Measurements from ENCODE around the gene SEPTIN5. TPM values are rescaled to one million over a fixed set of nuclear protein-coding genes. Genes with fewer than 3 reads are reported as not detected.
"Not testable (repeated sequence)": the region's sequence is repeated elsewhere in the genome, so short reads cannot be mapped to it uniquely, and the experiment has no call there.

SEPTIN5 gene
- total RNA-seq, 1 experiment from 2014 or later = 36.0 TPM

DNA sequence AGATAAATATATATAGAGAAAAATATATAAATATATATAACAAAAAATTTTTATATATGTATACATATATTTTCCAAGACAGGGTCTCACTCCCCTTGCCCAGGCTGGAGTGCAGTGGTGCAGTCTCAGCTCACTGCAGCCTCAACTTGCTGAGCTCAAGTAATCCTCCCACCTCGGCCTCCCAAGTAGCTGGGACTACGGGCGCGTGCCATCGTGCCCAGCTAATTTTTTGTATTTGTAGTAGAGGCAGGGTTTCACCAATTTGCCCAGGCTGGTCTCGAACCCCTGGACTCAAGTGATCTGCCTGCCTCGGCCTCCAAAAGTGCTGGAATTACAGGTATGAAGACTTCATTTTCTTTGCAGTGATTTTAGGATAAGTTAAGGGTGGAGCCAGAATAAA lies 38.9 kb upstream of the SEPTIN5 start:
- Histone ChIP-seq H3K4me3 (ENCODE audit: insufficient read depth, low read depth, low read length) (no peak overlapping the region), H3K27me3 (ENCODE audit: control insufficient read depth, insufficient read depth, low read length) (no peaks in the 10 kb centered on the region), H3K36me3 (replicated peaks; ENCODE audit: control insufficient read depth, insufficient read depth, low read length) (no peaks in the 10 kb centered on the region)
- no peak for DNase-seq

- DNase-seq; H3K27me3 ChIP-seq (ENCODE audit: control insufficient read depth, insufficient read depth, low read length); H3K36me3 ChIP-seq (replicated peaks; ENCODE audit: control insufficient read depth, insufficient read depth, low read length); H3K4me3 ChIP-seq (ENCODE audit: insufficient read depth, low read depth, low read length): not testable (repeated sequence)
Observed at GRCh38 chr22:19676437-19676836, 37.9 kb upstream of the SEPTIN5 start.

- no peak for DNase-seq
- no peak overlapping the region for H3K4me3 ChIP-seq (ENCODE audit: insufficient read depth, low read depth, low read length)
Observed at GRCh38 chr22:19678949-19679521, 35.3 kb upstream of the SEPTIN5 start.

DNA sequence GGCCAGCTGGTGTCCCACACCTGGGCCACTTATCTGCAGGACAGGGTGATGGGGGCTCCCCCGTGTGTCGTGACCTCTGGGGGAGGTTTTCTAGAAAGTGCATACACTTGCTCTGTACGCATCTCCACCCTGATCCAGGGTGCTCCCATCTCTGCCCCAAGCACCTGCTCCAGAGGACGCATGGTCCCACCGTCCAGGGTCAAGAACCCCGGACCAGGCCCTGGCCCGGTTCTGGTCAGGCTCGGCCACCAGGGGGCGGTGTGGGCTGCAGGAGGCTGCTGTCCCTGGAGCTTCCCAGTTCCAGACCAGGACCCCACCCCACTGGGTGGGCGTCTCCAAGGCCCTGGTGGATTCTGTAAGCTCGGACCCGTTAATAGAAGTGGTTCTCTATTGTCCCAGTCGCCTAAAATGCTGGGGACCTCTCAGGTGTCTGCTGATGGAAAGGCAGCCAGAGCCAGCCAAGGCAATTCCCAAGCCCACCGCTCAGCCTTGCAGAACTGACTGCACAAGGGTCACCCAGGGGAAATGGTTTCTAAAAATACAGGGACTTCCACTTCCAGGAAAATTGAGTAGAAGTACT lies 34.7 kb upstream of the SEPTIN5 start:
- no peak overlapping the region for H3K4me3 ChIP-seq (ENCODE audit: insufficient read depth, low read depth, low read length)
- no peaks in the 10 kb centered on the region for H3K36me3 ChIP-seq (replicated peaks; ENCODE audit: control insufficient read depth, insufficient read depth, low read length)
- no peaks in the 10 kb centered on the region for H3K27me3 ChIP-seq (ENCODE audit: control insufficient read depth, insufficient read depth, low read length)
- DNase-seq = peak; percentile 92

More at GRCh38 chr22:19678949-19679521, 35.3 kb upstream of the SEPTIN5 start:
- no peaks in the 10 kb centered on the region for H3K36me3 ChIP-seq (replicated peaks; ENCODE audit: control insufficient read depth, insufficient read depth, low read length)
- H3K27me3 ChIP-seq (ENCODE audit: control insufficient read depth, insufficient read depth, low read length) = no peaks in the 10 kb centered on the region

- H3K4me3 ChIP-seq (ENCODE audit: insufficient read depth, low read depth, low read length) = no peak overlapping the region
- no peaks in the 10 kb centered on the region for H3K27me3 ChIP-seq (ENCODE audit: control insufficient read depth, insufficient read depth, low read length)
- DNase-seq = no peak
- no peaks in the 10 kb centered on the region for H3K36me3 ChIP-seq (replicated peaks; ENCODE audit: control insufficient read depth, insufficient read depth, low read length)
Observed at GRCh38 chr22:19680287-19680881, 33.9 kb upstream of the SEPTIN5 start.

DNA sequence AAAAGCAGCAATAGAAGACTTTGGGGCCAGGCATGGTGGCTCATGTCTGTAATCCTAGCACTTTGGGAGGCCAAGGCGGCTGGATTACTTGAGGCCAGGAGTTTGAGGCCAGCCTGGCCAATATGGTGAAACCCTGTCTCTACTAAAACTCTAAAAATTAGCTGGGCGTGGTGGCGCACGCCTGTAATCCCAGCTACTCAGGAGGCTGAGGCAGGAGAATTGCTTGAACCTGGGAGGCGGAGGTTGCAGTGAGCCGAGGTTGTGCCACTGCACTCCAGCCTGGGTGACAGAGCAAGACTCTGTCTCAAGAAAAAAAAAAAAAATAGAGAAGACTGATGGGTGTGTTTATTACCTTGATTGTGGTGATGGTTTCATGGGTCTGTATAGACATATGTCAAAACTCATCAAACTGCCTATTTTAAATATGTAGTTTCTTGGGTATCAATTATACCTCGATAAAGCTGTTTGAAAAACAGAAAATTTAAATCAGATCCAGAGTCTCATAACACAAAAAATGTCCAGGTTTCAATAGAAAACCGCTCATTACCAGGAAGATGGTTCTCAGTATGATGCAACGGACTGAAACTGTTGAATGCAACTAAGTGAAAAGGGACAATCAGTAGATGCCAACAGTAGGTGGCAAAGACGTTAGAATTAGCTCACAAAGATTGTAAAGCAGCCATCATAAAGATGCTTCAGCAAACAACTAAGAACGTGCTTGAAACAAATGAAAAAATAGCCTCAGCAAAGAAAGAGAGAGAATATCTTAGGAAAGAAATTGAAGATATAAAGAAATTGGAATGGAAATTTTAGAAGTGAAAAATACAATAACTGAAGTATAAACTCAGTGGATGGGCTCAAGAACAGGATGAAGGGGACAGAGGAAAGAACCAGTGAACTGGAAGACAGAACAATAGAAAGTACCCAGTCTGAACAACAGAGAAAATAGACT lies 33.1 kb upstream of the SEPTIN5 start:
- Histone ChIP-seq H3K27me3 (ENCODE audit: control insufficient read depth, insufficient read depth, low read length) (no peaks in the 10 kb centered on the region), H3K4me3 (ENCODE audit: insufficient read depth, low read depth, low read length) (no peak overlapping the region), H3K36me3 (replicated peaks; ENCODE audit: control insufficient read depth, insufficient read depth, low read length) (no peaks in the 10 kb centered on the region)
- DNase-seq = no peak

- Histone ChIP-seq H3K4me3 (ENCODE audit: insufficient read depth, low read depth, low read length) (no peak overlapping the region), H3K27me3 (ENCODE audit: control insufficient read depth, insufficient read depth, low read length) (no peaks in the 10 kb centered on the region), H3K36me3 (replicated peaks; ENCODE audit: control insufficient read depth, insufficient read depth, low read length) (no peaks in the 10 kb centered on the region)
- DNase-seq = no peak
Observed at GRCh38 chr22:19681863-19682245, 32.4 kb upstream of the SEPTIN5 start.

DNA sequence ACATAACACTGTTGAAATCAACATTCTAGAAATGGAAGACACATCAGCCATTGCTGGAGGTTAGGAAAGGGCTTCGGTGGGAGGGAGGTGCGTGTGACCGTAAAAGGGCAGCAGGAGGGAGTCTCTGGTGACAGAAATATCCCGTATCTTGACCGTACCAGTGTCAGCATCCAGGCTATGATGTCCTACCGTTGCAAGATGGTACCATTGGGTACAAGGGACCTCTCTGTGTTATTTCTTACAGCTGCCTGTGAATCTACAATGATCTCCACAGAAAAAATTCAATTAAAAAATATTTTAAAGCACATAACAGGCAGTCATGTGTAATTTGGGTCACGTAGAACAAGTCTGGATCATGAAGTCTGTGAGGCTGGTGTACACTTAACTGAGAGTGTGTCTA lies 27.4 kb upstream of the SEPTIN5 start:
- no peak for DNase-seq
- H3K4me3 ChIP-seq (ENCODE audit: insufficient read depth, low read depth, low read length) = no peak overlapping the region
- H3K27me3 ChIP-seq (ENCODE audit: control insufficient read depth, insufficient read depth, low read length) = no peaks in the 10 kb centered on the region
- no peaks in the 10 kb centered on the region for H3K36me3 ChIP-seq (replicated peaks; ENCODE audit: control insufficient read depth, insufficient read depth, low read length)

GRCh38 chr22:19687561-19688300 lies 26.6 kb upstream of the SEPTIN5 start:
- H3K27me3 ChIP-seq (ENCODE audit: control insufficient read depth, insufficient read depth, low read length) = no peaks in the 10 kb centered on the region
- no peaks in the 10 kb centered on the region for H3K36me3 ChIP-seq (replicated peaks; ENCODE audit: control insufficient read depth, insufficient read depth, low read length)
- no peak overlapping the region for H3K4me3 ChIP-seq (ENCODE audit: insufficient read depth, low read depth, low read length)
- DNase-seq = peak; percentile 50

GRCh38 chr22:19688301-19689290 lies 25.7 kb upstream of the SEPTIN5 start:
- no peaks in the 10 kb centered on the region for H3K27me3 ChIP-seq (ENCODE audit: control insufficient read depth, insufficient read depth, low read length)
- no peaks in the 10 kb centered on the region for H3K36me3 ChIP-seq (replicated peaks; ENCODE audit: control insufficient read depth, insufficient read depth, low read length)
- no peak overlapping the region for H3K4me3 ChIP-seq (ENCODE audit: insufficient read depth, low read depth, low read length)
- DNase-seq = peak; percentile 36

DNA sequence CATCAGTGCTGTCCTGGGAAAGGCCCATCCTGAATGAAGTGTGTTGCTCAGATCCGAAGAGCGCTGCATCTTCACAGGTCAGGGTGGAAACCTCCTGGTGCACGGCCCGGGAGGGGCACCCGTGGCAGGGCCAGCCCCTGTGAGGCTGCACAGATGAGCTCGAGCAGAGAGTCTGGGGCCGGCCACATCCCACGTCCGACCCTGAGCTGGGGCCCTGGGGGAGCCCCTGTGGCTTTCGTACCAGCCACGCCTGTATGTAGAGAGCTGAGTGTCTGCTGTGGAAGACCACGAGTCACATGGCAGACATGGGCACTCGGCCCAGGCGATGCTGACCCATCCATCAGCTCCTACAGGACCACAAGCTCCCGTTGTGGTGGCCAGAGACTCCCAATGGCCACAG lies 24.9 kb upstream of the SEPTIN5 start:
- DNase-seq = peak; percentile 34
- no peaks in the 10 kb centered on the region for H3K27me3 ChIP-seq (ENCODE audit: control insufficient read depth, insufficient read depth, low read length)
- no peak overlapping the region for H3K4me3 ChIP-seq (ENCODE audit: insufficient read depth, low read depth, low read length)
- no peaks in the 10 kb centered on the region for H3K36me3 ChIP-seq (replicated peaks; ENCODE audit: control insufficient read depth, insufficient read depth, low read length)

DNA sequence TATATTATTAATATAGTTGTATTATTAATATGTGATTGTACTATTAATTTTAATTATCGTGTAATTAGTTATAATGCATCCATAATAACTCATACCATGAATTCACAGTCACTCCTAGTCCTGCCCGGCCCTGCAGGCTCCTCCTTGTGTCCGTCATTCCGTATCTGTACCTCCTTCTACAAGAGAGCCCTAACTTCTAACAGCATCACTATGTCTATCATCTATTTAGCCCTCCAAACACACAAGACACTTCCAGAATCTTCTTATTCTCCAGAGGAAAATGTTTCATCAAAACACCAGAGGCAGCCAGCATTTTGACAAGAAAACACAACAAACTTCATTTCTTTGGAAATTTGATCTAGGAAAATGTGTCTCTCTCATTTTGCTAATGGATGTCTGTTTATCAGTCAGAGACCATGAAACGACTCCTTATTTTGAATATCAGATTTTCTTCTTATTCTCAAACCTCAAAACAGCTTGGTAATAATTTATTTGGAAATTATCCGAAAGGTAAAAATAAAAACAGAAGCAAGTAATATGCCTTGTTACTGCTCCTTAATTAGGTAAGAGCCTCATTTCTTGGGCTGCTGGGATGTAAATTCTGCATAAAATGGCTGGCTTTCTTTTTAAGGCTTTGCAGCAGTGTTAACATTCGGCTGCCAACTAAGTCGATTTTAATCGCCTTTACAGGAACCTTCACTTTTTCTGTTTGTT lies 23.1 kb upstream of the SEPTIN5 start:
- DNase-seq = no peak
- H3K4me3 ChIP-seq (ENCODE audit: insufficient read depth, low read depth, low read length) = no peak overlapping the region

More for the DNA sequence above, 23.1 kb upstream of the SEPTIN5 start:
- no peaks in the 10 kb centered on the region for H3K27me3 ChIP-seq (ENCODE audit: control insufficient read depth, insufficient read depth, low read length)
- no peaks in the 10 kb centered on the region for H3K36me3 ChIP-seq (replicated peaks; ENCODE audit: control insufficient read depth, insufficient read depth, low read length)
